Small intestine (tissue), 7 donors: ENCODE data around the gene GFM1. TPM values are rescaled to one million over a fixed set of nuclear protein-coding genes. Genes with fewer than 3 reads are reported as not detected.
"Not testable (repeated sequence)": the region's sequence is repeated elsewhere in the genome, so short reads cannot be mapped to it uniquely, and the experiment has no call there.

Source experiments
- DNase-seq, 2 donors: peaks; one replicate each; pipeline versions ENCODE4 v3.0.0 to v3.0.0-alpha.2; 2013
- FAIRE-seq: peaks from 2 replicates; lab custom pipeline; 2012; peaks lifted over from hg19 to GRCh38; lab: Jason Lieb, UNC
- H3K27ac ChIP-seq, 3 donors: one replicate each; pipeline ENCODE4 v1.5.1; 2013; ENCODE audit warnings: low read length in 2 of 3, mild to moderate bottlenecking in 2 of 3, control low read depth in 1 of 3, inconsistent platforms in 1 of 3, low read depth in 1 of 3, moderate library complexity in 1 of 3
- H3K27me3 ChIP-seq, 3 donors: one replicate each; pipeline ENCODE4 v1.6.1; 2013; ENCODE audit warnings: low read length in 3 of 3, inconsistent platforms in 1 of 3; ENCODE audit not compliant: control insufficient read depth in 3 of 3, insufficient read depth in 3 of 3
- H3K36me3 ChIP-seq, 3 donors: one replicate each; pipeline ENCODE4 v1.6.1; 2013; ENCODE audit warnings: low read length in 3 of 3, inconsistent platforms in 1 of 3, low read depth in 1 of 3, mild to moderate bottlenecking in 1 of 3, moderate library complexity in 1 of 3; ENCODE audit not compliant: control insufficient read depth in 3 of 3, insufficient read depth in 2 of 3
- H3K4me1 ChIP-seq, 3 donors: one replicate each; pipeline ENCODE4 v1.6.1; 2013; ENCODE audit warnings: low read length in 2 of 3, inconsistent platforms in 1 of 3, low read depth in 1 of 3, mild to moderate bottlenecking in 1 of 3, moderate library complexity in 1 of 3; ENCODE audit not compliant: control insufficient read depth in 3 of 3, insufficient read depth in 2 of 3
- H3K4me3 ChIP-seq, 3 donors: one replicate each; pipeline ENCODE4 v1.5.1; 2013; ENCODE audit warnings: low read length in 3 of 3, control low read depth in 1 of 3, inconsistent platforms in 1 of 3, low read depth in 1 of 3, mild to moderate bottlenecking in 1 of 3, moderate library complexity in 1 of 3
- H3K9me3 ChIP-seq, 2 donors: one replicate each; pipeline ENCODE4 v1.6.1; 2013; ENCODE audit warnings: low read depth in 1 of 2, low read length in 1 of 2; ENCODE audit not compliant: control insufficient read depth in 2 of 2, insufficient read depth in 1 of 2
- WGBS, 3 donors: extraction: QIAGEN DNeasy Blood & Tissue Kit; methylation state at CpG; one replicate each; pipeline ENCODE4 v1.1.7; 2013; 5-methylcytosine and 5-hydroxymethylcytosine counted together
- polyA plus RNA-seq, 4 donors: library from polyadenylated mRNA; stranded (reverse) in 3 of 4; unstranded in 1 of 4; fragments of 200-250 nt in 3 of 4; fragments of 120-200 nt in 1 of 4; gene quantifications; one replicate each; pipeline versions ENCODE4 v1.2.1 to v1.2.3, GENCODE V29; 2013
- donor health status: healthy with polysubstance abuse.
- donor health status: control.
- donor health status: control.
- donor health status: Bipolar disorder and iron deficiency.
- donor health status: healthy.

The GFM1 gene
- polyA plus RNA-seq, 4 donors: 9.4 to 37.5 (median 22.8) TPM

GRCh38 chr3:158680861-158681260 is 36.5 kb downstream of the GFM1 start:
- Histone ChIP-seq H3K9me3 (no peaks in the 10 kb centered on the region), H3K4me3 (no peak overlapping the region), H3K4me1 (no peaks in the 10 kb centered on the region), H3K27ac (no peak overlapping the region), H3K27me3 (no peaks in the 10 kb centered on the region), H3K36me3 (peaks cover 0 to 10% (median 0%) of the 10 kb centered on the region in 3 donors)
- WGBS, 3 donors: 69 to 94% (median 77%) methylated on average over 2 of the region's 2 CpGs
- DNase-seq: no peak
- FAIRE-seq: no peak

GRCh38 chr3:158683230-158683962 is 39.1 kb downstream of the GFM1 start:
- WGBS, 3 donors: 77 to 91% (median 87%) methylated on average over 5 of the region's 5 CpGs
- no peak overlapping the region for H3K27ac ChIP-seq
- peaks cover 0 to 7% (median 0%) of the 10 kb centered on the region in 3 donors for H3K36me3 ChIP-seq
- H3K4me1 ChIP-seq: no peaks in the 10 kb centered on the region
- no peak for FAIRE-seq
- no peaks in the 10 kb centered on the region for H3K27me3 ChIP-seq
- no peak for DNase-seq
- no peak overlapping the region for H3K4me3 ChIP-seq
- H3K9me3 ChIP-seq: no peaks in the 10 kb centered on the region

- Histone ChIP-seq H3K27ac (no peak overlapping the region), H3K36me3 (peaks cover 2 to 7% (median 3%) of the 10 kb centered on the region in 3 donors), H3K4me1 (no peaks in the 10 kb centered on the region), H3K27me3 (no peaks in the 10 kb centered on the region), H3K4me3 (no peak overlapping the region), H3K9me3 (no peaks in the 10 kb centered on the region)
- FAIRE-seq (no peak), DNase-seq (no peak)
- WGBS, 3 donors: 88 to 95% (median 91%) methylated on average over 2 of the region's 2 CpGs
Measured at GRCh38 chr3:158685159-158685558, 40.8 kb downstream of the GFM1 start.

GRCh38 chr3:158693866-158694456 is 49.6 kb downstream of the GFM1 start:
- FAIRE-seq, DNase-seq, H3K9me3 ChIP-seq, H3K4me3 ChIP-seq, H3K4me1 ChIP-seq, H3K27ac ChIP-seq, H3K27me3 ChIP-seq: not testable (repeated sequence)
- peaks cover 3 to 11% (median 9%) of the 10 kb centered on the region in 3 donors for H3K36me3 ChIP-seq
- WGBS, 3 donors: 82 to 98% (median 97%) methylated on average over 3 of the region's 3 CpGs

GRCh38 chr3:158696618-158697017 is 52.3 kb downstream of the GFM1 start:
- Histone ChIP-seq H3K9me3 (no peaks in the 10 kb centered on the region), H3K4me1 (no peaks in the 10 kb centered on the region), H3K27me3 (no peaks in the 10 kb centered on the region), H3K36me3 (peaks cover 0 to 10% (median 2%) of the 10 kb centered on the region in 3 donors), H3K27ac (no peak overlapping the region), H3K4me3 (no peak overlapping the region)
- FAIRE-seq (no peak), DNase-seq (no peak)
- 57 to 78% (median 65%) methylated on average over 2 of the region's 2 CpGs for WGBS, 3 donors

- H3K27me3 ChIP-seq: no peaks in the 10 kb centered on the region
- peaks cover 0 to 18% (median 2%) of the 10 kb centered on the region in 3 donors for H3K36me3 ChIP-seq
- FAIRE-seq (no peak), DNase-seq (no peak)
- H3K4me3 ChIP-seq: no peak overlapping the region
- H3K27ac ChIP-seq: no peak overlapping the region
- no peaks in the 10 kb centered on the region for H3K9me3 ChIP-seq
- H3K4me1 ChIP-seq: no peaks in the 10 kb centered on the region
Measured at GRCh38 chr3:158700559-158700958, 56.2 kb downstream of the GFM1 start.

GRCh38 chr3:158701420-158702065 is 57.2 kb downstream of the GFM1 start:
- no peak overlapping the region for H3K27ac ChIP-seq
- DNase-seq (no peak), FAIRE-seq (no peak)
- WGBS, 3 donors: 76 to 88% (median 81%) methylated on average over 4 of the region's 4 CpGs
- H3K4me3 ChIP-seq: no peak overlapping the region
- no peaks in the 10 kb centered on the region for H3K27me3 ChIP-seq
- no peaks in the 10 kb centered on the region for H3K4me1 ChIP-seq
- no peaks in the 10 kb centered on the region for H3K9me3 ChIP-seq
- H3K36me3 ChIP-seq: peaks cover 0 to 22% (median 2%) of the 10 kb centered on the region in 3 donors

GRCh38 chr3:158702815-158703481 is 58.6 kb downstream of the GFM1 start:
- 73 to 86% (median 85%) methylated on average over 4 of the region's 4 CpGs for WGBS, 3 donors
- no peaks in the 10 kb centered on the region for H3K4me1 ChIP-seq
- H3K36me3 ChIP-seq: peaks cover 0 to 22% (median 1%) of the 10 kb centered on the region in 3 donors
- no peak for DNase-seq
- H3K4me3 ChIP-seq: no peak overlapping the region
- H3K27ac ChIP-seq: no peak overlapping the region
- no peak for FAIRE-seq
- no peaks in the 10 kb centered on the region for H3K27me3 ChIP-seq
- no peaks in the 10 kb centered on the region for H3K9me3 ChIP-seq
